Loucy (cell line): Measurements from ENCODE around the gene CYP46A1.

Experiments
- EZH2phosphoT487 ChIP-seq: fragments of 200-600 bp; IDR thresholded peaks from 2 replicates; pipeline ENCODE4 v1.6.1; 2018; ENCODE audit warnings: antibody characterized with exemption, mild to moderate bottlenecking, moderate library complexity, borderline replicate concordance
- TF ChIP-seq, protein P1 (sequence below): fragments of 200-600 bp; sonication (generic); conservative IDR thresholded peaks from 2 replicates; pipeline ENCODE4 v1.5.1; 2014; ENCODE audit warnings: mild to moderate bottlenecking, antibody characterized with exemption, low read length

DNA sequence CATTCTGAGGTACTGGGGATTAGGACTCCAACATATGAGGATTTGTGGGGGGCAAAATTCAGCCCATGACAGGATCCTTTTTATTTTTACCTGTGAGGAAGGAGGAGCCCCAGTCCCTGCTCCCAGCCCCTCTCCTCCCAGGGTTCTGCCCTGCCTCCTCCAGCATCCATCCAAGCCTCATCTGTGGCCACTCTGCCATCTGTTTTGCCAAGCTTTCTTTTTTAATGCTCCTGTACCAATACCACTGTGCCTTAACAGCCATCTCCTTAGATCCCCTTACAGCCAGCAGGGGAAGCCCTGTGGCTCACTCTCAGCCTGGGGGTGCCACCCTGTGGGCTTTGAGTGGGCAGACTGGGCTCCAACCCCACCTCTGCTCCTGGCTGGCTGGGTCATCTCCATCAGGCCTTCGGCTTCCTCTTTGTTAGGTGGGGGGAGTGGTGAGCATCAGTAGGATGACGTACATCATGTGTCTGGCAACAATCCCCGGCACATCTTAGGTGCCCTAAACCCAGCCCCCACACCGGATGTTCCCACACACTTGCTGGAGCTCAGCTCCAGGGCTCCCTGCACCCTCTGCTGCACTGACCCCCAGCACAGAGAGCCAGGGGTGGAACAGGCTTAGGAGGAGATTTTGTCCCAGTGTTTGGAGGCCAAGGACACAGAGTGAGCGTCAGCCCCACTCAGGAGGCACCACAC lies 40.2 kb downstream of the CYP46A1 start:
- TF ChIP-seq, protein P1, sequence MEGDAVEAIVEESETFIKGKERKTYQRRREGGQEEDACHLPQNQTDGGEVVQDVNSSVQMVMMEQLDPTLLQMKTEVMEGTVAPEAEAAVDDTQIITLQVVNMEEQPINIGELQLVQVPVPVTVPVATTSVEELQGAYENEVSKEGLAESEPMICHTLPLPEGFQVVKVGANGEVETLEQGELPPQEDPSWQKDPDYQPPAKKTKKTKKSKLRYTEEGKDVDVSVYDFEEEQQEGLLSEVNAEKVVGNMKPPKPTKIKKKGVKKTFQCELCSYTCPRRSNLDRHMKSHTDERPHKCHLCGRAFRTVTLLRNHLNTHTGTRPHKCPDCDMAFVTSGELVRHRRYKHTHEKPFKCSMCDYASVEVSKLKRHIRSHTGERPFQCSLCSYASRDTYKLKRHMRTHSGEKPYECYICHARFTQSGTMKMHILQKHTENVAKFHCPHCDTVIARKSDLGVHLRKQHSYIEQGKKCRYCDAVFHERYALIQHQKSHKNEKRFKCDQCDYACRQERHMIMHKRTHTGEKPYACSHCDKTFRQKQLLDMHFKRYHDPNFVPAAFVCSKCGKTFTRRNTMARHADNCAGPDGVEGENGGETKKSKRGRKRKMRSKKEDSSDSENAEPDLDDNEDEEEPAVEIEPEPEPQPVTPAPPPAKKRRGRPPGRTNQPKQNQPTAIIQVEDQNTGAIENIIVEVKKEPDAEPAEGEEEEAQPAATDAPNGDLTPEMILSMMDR, result no peak
- no peak for TF ChIP-seq EZH2phosphoT487
